B cell (primary cell): ENCODE data around the gene KIDINS220. TPM values are rescaled to one million over a fixed set of nuclear protein-coding genes. Genes with fewer than 3 reads are reported as not detected.

Experiments
- ATAC-seq: fragments of 200-7000 bp; cut with Tn5 transposase; one replicate; pipeline ENCODE4 v1.10.0; 2021; ENCODE audit warnings: low read depth, mild to moderate bottlenecking, moderate number of reproducible peaks, moderate library complexity
- CTCF ChIA-PET: fragments of 350-600 bp; sonication (Branson Sonifier 250); formaldehyde crosslinking; loops from one replicate; lab custom pipeline; 2021; ENCODE audit warnings: antibody characterized with exemption, inconsistent platforms; lab: Charles Lee
- POLR2A ChIA-PET: fragments of 350-600 bp; sonication (Branson Sonifier 250); formaldehyde crosslinking; loops from one replicate; lab custom pipeline; 2021; ENCODE audit warnings: antibody characterized with exemption; lab: Charles Lee
- DNase-seq: peaks from one replicate; pipeline ENCODE4 v3.0.0; 2013
- H2AFZ ChIP-seq: 2 replicates; pipeline ENCODE4 v1.6.1; 2012; ENCODE audit warnings: mild to moderate bottlenecking, low read depth, low read length; ENCODE audit not compliant: insufficient read depth, poor library complexity, severe bottlenecking
- H3K27ac ChIP-seq, 2 donors: 1 replicate in 1 of 2; 2 replicates in 1 of 2; pipeline ENCODE4 v1.5.1; 2012 to 2013; ENCODE audit warnings: low read length in 2 of 2, mild to moderate bottlenecking in 2 of 2, moderate library complexity in 1 of 2
- H3K27me3 ChIP-seq, 4 experiments: fragments of 200-600 bp in 1 of 4; sonication (generic) in 1 of 4; replicated peaks in 1 of 4; 1 replicate in 2 of 4; 2 replicates in 2 of 4; pipeline versions ENCODE4 v1.6.1 to v1.7.0; 2013 to 2016; ENCODE audit warnings: low read length in 3 of 4, mild to moderate bottlenecking in 2 of 4, mixed read lengths in 1 of 4, moderate library complexity in 1 of 4; ENCODE audit not compliant: insufficient read depth in 4 of 4, control insufficient read depth in 3 of 4; ENCODE audit errors: control extremely low read depth in 1 of 4
- H3K36me3 ChIP-seq, 2 experiments: replicated peaks in 1 of 2; 1 replicate in 1 of 2; 2 replicates in 1 of 2; pipeline versions ENCODE4 v1.6.1 to v1.7.1; 2013; ENCODE audit warnings: low read length in 1 of 2; ENCODE audit not compliant: insufficient read depth in 2 of 2, control insufficient read depth in 1 of 2; ENCODE audit errors: control extremely low read depth in 1 of 2, extremely low read depth in 1 of 2
- H3K4me1 ChIP-seq, 2 donors: fragments of 200-600 bp in 1 of 2; sonication (generic) in 1 of 2; 1 replicate in 1 of 2; 2 replicates in 1 of 2; pipeline versions ENCODE4 v1.5.1 to v1.6.1; 2013 to 2017; ENCODE audit warnings: low read length in 2 of 2; ENCODE audit not compliant: control insufficient read depth in 2 of 2, insufficient read depth in 2 of 2
- H3K4me2 ChIP-seq: replicated peaks from 2 replicates; pipeline ENCODE3; 2012; ENCODE audit warnings: mild to moderate bottlenecking, low read depth, low read length; ENCODE audit not compliant: poor library complexity, severe bottlenecking
- H3K4me3 ChIP-seq, 5 experiments: fragments of 200-600 bp in 1 of 5; sonication (generic) in 1 of 5; 1 replicate in 3 of 5; 2 replicates in 2 of 5; pipeline versions ENCODE4 v1.5.1 to v1.7.0; 2011 to 2016; ENCODE audit warnings: low read length in 4 of 5, mild to moderate bottlenecking in 4 of 5, low read depth in 2 of 5, control low read depth in 1 of 5, moderate library complexity in 1 of 5; ENCODE audit not compliant: insufficient read depth in 1 of 5; ENCODE audit errors: control extremely low read depth in 1 of 5, extremely low read depth in 1 of 5
- H3K79me2 ChIP-seq: fragments of 200-600 bp; sonication (generic); one replicate; pipeline ENCODE4 v1.6.0; 2016; ENCODE audit warnings: low read length; ENCODE audit not compliant: control insufficient read depth, insufficient read depth
- H3K9ac ChIP-seq: fragments of 200-600 bp; sonication (generic); 2 replicates; pipeline ENCODE4 v1.6.1; 2017; ENCODE audit warnings: mild to moderate bottlenecking, low read length, moderate library complexity
- H3K9me3 ChIP-seq, 3 donors: one replicate each; pipeline versions ENCODE4 v1.6.1 to v1.7.1; 2013; ENCODE audit warnings: low read length in 2 of 3; ENCODE audit not compliant: control insufficient read depth in 2 of 3, insufficient read depth in 1 of 3; ENCODE audit errors: control extremely low read depth in 1 of 3
- H4K20me1 ChIP-seq: 2 replicates; pipeline ENCODE4 v1.6.0; 2012; ENCODE audit warnings: mild to moderate bottlenecking, low read length; ENCODE audit not compliant: insufficient read depth, control insufficient read depth, poor library complexity, severe bottlenecking
- H3K27ac Mint-ChIP-seq: one replicate; pipeline ENCODE4 v1.8.0; 2021; ENCODE audit warnings: mixed read lengths
- H3K27me3 Mint-ChIP-seq: one replicate; pipeline ENCODE4 v1.8.0; 2021; ENCODE audit warnings: mixed read lengths
- H3K4me1 Mint-ChIP-seq: one replicate; pipeline ENCODE4 v1.8.0; 2021; ENCODE audit warnings: mixed read lengths
- H3K4me3 Mint-ChIP-seq: one replicate; pipeline ENCODE4 v1.8.0; 2021; ENCODE audit warnings: mixed read lengths
- H3K9me3 Mint-ChIP-seq: one replicate; pipeline ENCODE4 v1.8.0; 2022; ENCODE audit warnings: mixed read lengths; ENCODE audit not compliant: insufficient read depth
- EZH2 ChIP-seq: IDR thresholded peaks from 2 replicates; pipeline ENCODE4 v1.6.1; 2012; ENCODE audit warnings: borderline replicate concordance, low read depth, mild to moderate bottlenecking, moderate library complexity, low read length; ENCODE audit not compliant: insufficient read depth, poor library complexity, severe bottlenecking
- WGBS: methylation state at CpG from one replicate; pipeline ENCODE4 v1.1.5; 2013; ENCODE audit warnings: missing lambda C conversion rate; ENCODE audit not compliant: insufficient coverage; 5-methylcytosine and 5-hydroxymethylcytosine counted together
- intact Hi-C: fragments of 100-400 bp; cut with micrococcal nuclease; formaldehyde crosslinking; loops from one replicate; pipeline ENCODE4 v1.10.0; 2022
- polyA plus RNA-seq: library from polyadenylated mRNA; depleted of rRNA; stranded (reverse); fragments of >200 nt; gene quantifications from 2 replicates; pipeline ENCODE4 v1.2.3, GENCODE V29; 2012
- total RNA-seq, 2 donors: library from RNA; stranded (reverse); fragments of 120-200 nt in 1 of 2; gene quantifications; 1 replicate in 1 of 2; 2 replicates in 1 of 2; pipeline versions ENCODE4 v1.2.3 to v1.2.4, GENCODE V29; 2013 to 2022
- TF ChIP-seq, protein P1 (sequence below): fragments of 200-600 bp; IDR thresholded peaks from one replicate; pipeline ENCODE4 v1.8.0; 2022; ENCODE audit warnings: antibody characterized with exemption, mild to moderate bottlenecking

The KIDINS220 gene
- total and polyA plus RNA-seq, 2 donors (not counting 1 experiment from before 2014, with no cell fraction given): 12.5 to 36.6 TPM

DNA sequence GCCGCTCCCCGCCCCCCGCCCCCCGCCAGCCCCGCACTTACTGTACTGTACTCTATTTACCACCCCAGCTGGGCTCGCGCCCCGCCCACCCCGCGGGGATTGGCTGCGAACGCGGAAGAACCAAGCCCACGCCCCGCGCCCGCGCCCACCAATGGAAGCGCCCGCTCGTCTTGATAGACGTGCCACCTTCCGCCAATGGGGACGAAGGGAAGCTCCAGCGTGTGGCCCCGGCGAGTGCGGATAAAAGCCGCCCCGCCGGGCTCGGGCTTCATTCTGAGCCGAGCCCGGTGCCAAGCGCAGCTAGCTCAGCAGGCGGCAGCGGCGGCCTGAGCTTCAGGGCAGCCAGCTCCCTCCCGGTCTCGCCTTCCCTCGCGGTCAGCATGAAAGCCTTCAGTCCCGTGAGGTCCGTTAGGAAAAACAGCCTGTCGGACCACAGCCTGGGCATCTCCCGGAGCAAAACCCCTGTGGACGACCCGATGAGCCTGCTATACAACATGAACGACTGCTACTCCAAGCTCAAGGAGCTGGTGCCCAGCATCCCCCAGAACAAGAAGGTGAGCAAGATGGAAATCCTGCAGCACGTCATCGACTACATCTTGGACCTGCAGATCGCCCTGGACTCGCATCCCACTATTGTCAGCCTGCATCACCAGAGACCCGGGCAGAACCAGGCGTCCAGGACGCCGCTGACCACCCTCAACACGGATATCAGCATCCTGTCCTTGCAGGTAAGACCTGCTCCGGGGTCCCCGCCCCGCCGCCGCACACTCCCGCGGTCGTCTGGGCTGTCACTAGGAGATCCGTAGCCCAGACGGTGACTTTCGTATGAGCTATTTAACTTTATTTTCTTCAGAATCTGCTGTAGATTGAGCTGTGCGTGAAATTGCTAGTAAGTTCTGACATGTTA is 155.4 kb downstream of the KIDINS220 start, which contains the start of gene ID2:
TSS of gene ID2 (plus strand) at position 271 of the 907 bp plus-strand sequence. CDS start at position 381, 110 bp downstream.
- no peaks in the 10 kb centered on the region for H3K9me3 Mint-ChIP-seq
- DNase-seq (peak; percentile 92), ATAC-seq (peak; percentile 81)
- peak within 1 kb of the TSS; percentile 71 for H3K27ac Mint-ChIP-seq
- Histone ChIP-seq H2AFZ (peak within 1 kb of the TSS; percentile 65), H3K27ac (no peak within 1 kb of the TSS), H3K36me3 (no peaks in the 10 kb centered on the region), H4K20me1 (no peaks in the 10 kb centered on the region), H3K9ac (peak within 1 kb of the TSS; percentile 59), H3K27me3 (peaks cover 2 to 66% (median 49%) of the 10 kb centered on the region in 4 experiments), H3K4me2 (peak within 1 kb of the TSS; percentile 84), H3K9me3 (peaks cover 0 to 38% (median 0%) of the 10 kb centered on the region in 3 donors), H3K4me1 (peaks cover 43 to 57% of the 10 kb centered on the region in 2 donors), H3K79me2 (no peaks in the 10 kb centered on the region), H3K4me3 (peak within 1 kb of the TSS; percentile 41 to 77 (median 57))
- peaks cover 54% of the 10 kb centered on the region for H3K4me1 Mint-ChIP-seq
- under 1% methylated on average over 58 of the region's 70 CpGs for WGBS
- CTCF ChIA-PET: interaction anchor here (0.5 to 2.8 kb wide), 6 partner anchors 9 to 1624 kb away, joined by 3 to 18 read pairs (median 5); no protein-coding TSS in a partner anchor
- H3K4me3 Mint-ChIP-seq: peak within 1 kb of the TSS; percentile 92
- TF ChIP-seq EZH2: no peak
- TF ChIP-seq, protein P1, sequence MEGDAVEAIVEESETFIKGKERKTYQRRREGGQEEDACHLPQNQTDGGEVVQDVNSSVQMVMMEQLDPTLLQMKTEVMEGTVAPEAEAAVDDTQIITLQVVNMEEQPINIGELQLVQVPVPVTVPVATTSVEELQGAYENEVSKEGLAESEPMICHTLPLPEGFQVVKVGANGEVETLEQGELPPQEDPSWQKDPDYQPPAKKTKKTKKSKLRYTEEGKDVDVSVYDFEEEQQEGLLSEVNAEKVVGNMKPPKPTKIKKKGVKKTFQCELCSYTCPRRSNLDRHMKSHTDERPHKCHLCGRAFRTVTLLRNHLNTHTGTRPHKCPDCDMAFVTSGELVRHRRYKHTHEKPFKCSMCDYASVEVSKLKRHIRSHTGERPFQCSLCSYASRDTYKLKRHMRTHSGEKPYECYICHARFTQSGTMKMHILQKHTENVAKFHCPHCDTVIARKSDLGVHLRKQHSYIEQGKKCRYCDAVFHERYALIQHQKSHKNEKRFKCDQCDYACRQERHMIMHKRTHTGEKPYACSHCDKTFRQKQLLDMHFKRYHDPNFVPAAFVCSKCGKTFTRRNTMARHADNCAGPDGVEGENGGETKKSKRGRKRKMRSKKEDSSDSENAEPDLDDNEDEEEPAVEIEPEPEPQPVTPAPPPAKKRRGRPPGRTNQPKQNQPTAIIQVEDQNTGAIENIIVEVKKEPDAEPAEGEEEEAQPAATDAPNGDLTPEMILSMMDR: no peak
- peaks cover 67% of the 10 kb centered on the region for H3K27me3 Mint-ChIP-seq
- POLR2A ChIA-PET: interaction anchor here (0.6 kb wide), 1 partner anchor 272 kb away, joined by 3 read pairs; no protein-coding TSS in a partner anchor
- intact Hi-C loops: loop anchor here (2.0 to 10.0 kb wide), 6 partner anchors 99 to 1777 kb away; partner anchors contain the start of gene KIDINS220
